Caco-2 (cell line): ENCODE data around the gene COL9A3. TPM values are rescaled to one million over a fixed set of nuclear protein-coding genes. Genes with fewer than 3 reads are reported as not detected.

Experiments used
- BruUV-seq: library from RNA; stranded (reverse); fragments of 400-500 nt; replicated peaks from 2 replicates; lab custom pipeline; 2021; lab: Mats Ljungman, UMichigan
- CTCF ChIA-PET: fragments of 300-600 bp; sonication (Branson Sonifier 250); formaldehyde crosslinking; loops from one replicate; lab custom pipeline; 2022; ENCODE audit warnings: antibody characterized with exemption; lab: Charles Lee
- POLR2A ChIA-PET: fragments of 300-600 bp; sonication (Branson Sonifier 250); formaldehyde crosslinking; loops from one replicate; lab custom pipeline; 2022; ENCODE audit warnings: antibody characterized with exemption; lab: Charles Lee
- DNase-seq, 2 experiments: peaks; one replicate each; pipeline versions ENCODE4 v3.0.0 to v3.0.0-alpha.2; 2020 to 2022
- H3K27me3 ChIP-seq: replicated peaks from 2 replicates; pipeline ENCODE4 v1.6.0; 2011; ENCODE audit warnings: low read length; ENCODE audit not compliant: control insufficient read depth, insufficient read depth
- H3K36me3 ChIP-seq: 2 replicates; pipeline ENCODE4 v1.5.1; 2011; ENCODE audit warnings: low read length; ENCODE audit not compliant: control insufficient read depth, insufficient read depth
- H3K4me1 ChIP-seq: fragments of 250-450 bp; sonication (Bioruptor Pico); 2 replicates; pipeline ENCODE4 v1.5.1; 2020; ENCODE audit warnings: mild to moderate bottlenecking
- H3K4me3 ChIP-seq: 2 replicates; pipeline ENCODE4 v1.5.1; 2011; ENCODE audit warnings: low read depth, mild to moderate bottlenecking, control low read depth, low read length
- H3K9me3 ChIP-seq: fragments of 250-450 bp; sonication (Bioruptor Pico); 2 replicates; pipeline ENCODE4 v1.5.1; 2020; ENCODE audit warnings: mild to moderate bottlenecking, moderate library complexity
- H3K27ac Mint-ChIP-seq: one replicate; pipeline ENCODE4 v1.8.0; 2022; ENCODE audit warnings: mixed read lengths; ENCODE audit not compliant: unreplicated experiment
- H3K27me3 Mint-ChIP-seq: one replicate; pipeline ENCODE4 v1.8.0; 2022; ENCODE audit warnings: mixed read lengths; ENCODE audit not compliant: insufficient read depth, unreplicated experiment
- H3K36me3 Mint-ChIP-seq: one replicate; pipeline ENCODE4 v1.8.0; 2022; ENCODE audit warnings: mild to moderate bottlenecking, mixed read lengths; ENCODE audit not compliant: insufficient read depth, unreplicated experiment
- H3K4me1 Mint-ChIP-seq: one replicate; pipeline ENCODE4 v1.8.0; 2022; ENCODE audit warnings: low read depth, mixed read lengths; ENCODE audit not compliant: unreplicated experiment
- H3K4me3 Mint-ChIP-seq: one replicate; pipeline ENCODE4 v1.8.0; 2022; ENCODE audit warnings: mild to moderate bottlenecking, moderate library complexity, mixed read lengths; ENCODE audit not compliant: unreplicated experiment
- H3K9me3 Mint-ChIP-seq: one replicate; pipeline ENCODE4 v1.8.0; 2022; ENCODE audit warnings: mixed read lengths; ENCODE audit not compliant: unreplicated experiment
- CTCF ChIP-seq, 2 experiments: fragments of 200-600 bp in 1 of 2; IDR thresholded peaks; 1 replicate in 1 of 2; 2 replicates in 1 of 2; pipeline versions ENCODE4 v1.5.1 to v1.8.0; 2011 to 2022; ENCODE audit warnings: antibody characterized with exemption in 1 of 2, control low read depth in 1 of 2, inconsistent platforms in 1 of 2, low read depth in 1 of 2, low read length in 1 of 2, mild to moderate bottlenecking in 1 of 2, moderate library complexity in 1 of 2; ENCODE audit not compliant: insufficient read depth in 1 of 2, severe bottlenecking in 1 of 2, unreplicated experiment in 1 of 2
- intact Hi-C: fragments of 100-400 bp; cut with micrococcal nuclease; formaldehyde crosslinking; loops from one replicate; pipeline ENCODE4 v1.10.0; 2022; ENCODE audit not compliant: unreplicated experiment
- total RNA-seq: library from RNA; stranded (reverse); gene quantifications from 2 replicates; pipeline ENCODE4 v1.2.3, GENCODE V29; 2022

The COL9A3 gene
- total RNA-seq, 1 experiment from 2014 or later: 6.4 TPM

- intact Hi-C loops: no loop called here
- no peak for DNase-seq
- POLR2A ChIA-PET: no interaction called here
- Histone ChIP-seq H3K36me3 (no peaks in the 10 kb centered on the region), H3K27me3 (no peaks in the 10 kb centered on the region), H3K9me3 (no peaks in the 10 kb centered on the region), H3K4me3 (no peak overlapping the region), H3K4me1 (peaks cover 8% of the 10 kb centered on the region)
- no TSS peak for BruUV-seq
- Mint-ChIP-seq H3K36me3 (no peaks in the 10 kb centered on the region), H3K4me3 (no peak overlapping the region), H3K27ac (no peak overlapping the region), H3K27me3 (no peaks in the 10 kb centered on the region), H3K9me3 (no peaks in the 10 kb centered on the region), H3K4me1 (no peaks in the 10 kb centered on the region)
- TF ChIP-seq CTCF (IDR thresholded peaks at IDR 0.05; ENCODE audit: insufficient read depth in 1 of 2, low read depth in 1 of 2, low read length in 1 of 2, severe bottlenecking in 1 of 2, unreplicated experiment in 1 of 2): no peak
- CTCF ChIA-PET: interaction anchor here (0.6 kb wide), 1 partner anchor 115 kb away, joined by 3 read pairs; no protein-coding TSS in a partner anchor
These were observed 9.9 kb downstream of the COL9A3 start for GRCh38 chr20:62826646-62827310.

- intact Hi-C loops: no loop called here
- H3K4me1 Mint-ChIP-seq: peaks cover 4% of the 10 kb centered on the region
- H3K9me3 ChIP-seq: no peaks in the 10 kb centered on the region
- BruUV-seq: no TSS peak
- no peaks in the 10 kb centered on the region for H3K27me3 ChIP-seq
- ChIA-PET CTCF (interaction anchor here (0.6 kb wide), 2 partner anchors 33 to 116 kb away, joined by 3 to 5 read pairs; no protein-coding TSS in a partner anchor), POLR2A (no interaction called here)
- peaks cover 9% of the 10 kb centered on the region for H3K4me1 ChIP-seq
- no peak for DNase-seq
- no peaks in the 10 kb centered on the region for H3K36me3 ChIP-seq
- H3K27ac Mint-ChIP-seq: no peak overlapping the region
- H3K27me3 Mint-ChIP-seq: no peaks in the 10 kb centered on the region
- no peak overlapping the region for H3K4me3 ChIP-seq
- no peaks in the 10 kb centered on the region for H3K36me3 Mint-ChIP-seq
- H3K9me3 Mint-ChIP-seq: no peaks in the 10 kb centered on the region
- H3K4me3 Mint-ChIP-seq: no peak overlapping the region
- TF ChIP-seq CTCF (IDR thresholded peaks at IDR 0.05; ENCODE audit: insufficient read depth in 1 of 2, low read depth in 1 of 2, low read length in 1 of 2, severe bottlenecking in 1 of 2, unreplicated experiment in 1 of 2): no peak
These were observed 10.6 kb downstream of the COL9A3 start for GRCh38 chr20:62827311-62828038.

- Histone ChIP-seq H3K36me3 (no peaks in the 10 kb centered on the region), H3K4me3 (no peak overlapping the region), H3K27me3 (no peaks in the 10 kb centered on the region), H3K9me3 (no peaks in the 10 kb centered on the region), H3K4me1 (peaks cover 9% of the 10 kb centered on the region)
- H3K4me1 Mint-ChIP-seq: peaks cover 9% of the 10 kb centered on the region
- ChIA-PET POLR2A (no interaction called here), CTCF (interaction anchor here (0.6 kb wide), 1 partner anchor 34 kb away, joined by 5 read pairs; no protein-coding TSS in a partner anchor)
- DNase-seq: no peak
- no peak overlapping the region for H3K4me3 Mint-ChIP-seq
- H3K9me3 Mint-ChIP-seq: no peaks in the 10 kb centered on the region
- H3K27me3 Mint-ChIP-seq: no peaks in the 10 kb centered on the region
- no peak overlapping the region for H3K27ac Mint-ChIP-seq
- no peak for TF ChIP-seq CTCF (IDR thresholded peaks at IDR 0.05; ENCODE audit: insufficient read depth in 1 of 2, low read depth in 1 of 2, low read length in 1 of 2, severe bottlenecking in 1 of 2, unreplicated experiment in 1 of 2)
- intact Hi-C loops: no loop called here
- BruUV-seq: no TSS peak
- H3K36me3 Mint-ChIP-seq: no peaks in the 10 kb centered on the region
These were observed 11.2 kb downstream of the COL9A3 start for GRCh38 chr20:62828051-62828450.
